NT2/D1 (cell line): Measurements from ENCODE around the gene PRAC2.

Source experiments
- DNase-seq: peaks from one replicate; pipeline ENCODE4 v3.0.0-alpha.2; 2011; ENCODE audit warnings: low read depth, low spot score
- H3K27me3 ChIP-seq: 2 replicates; pipeline ENCODE4 v1.6.0; 2011; ENCODE audit warnings: mild to moderate bottlenecking; ENCODE audit not compliant: insufficient read length, insufficient read depth
- H3K36me3 ChIP-seq: 2 replicates; pipeline ENCODE4 v1.6.1; 2011; ENCODE audit warnings: mild to moderate bottlenecking, low read length, mixed read lengths; ENCODE audit not compliant: insufficient read depth, insufficient read length
- H3K4me1 ChIP-seq: 2 replicates; pipeline ENCODE4 v1.5.1; 2011; ENCODE audit not compliant: insufficient read depth, insufficient read length
- H3K4me3 ChIP-seq: 2 replicates; pipeline ENCODE4 v1.5.1; 2011; ENCODE audit warnings: low read depth; ENCODE audit not compliant: insufficient read length
- H3K9ac ChIP-seq: 2 replicates; pipeline ENCODE4 v1.6.0; 2011; ENCODE audit warnings: low read depth; ENCODE audit not compliant: insufficient read length
- H3K9me3 ChIP-seq: 2 replicates; pipeline ENCODE4 v1.5.1; 2011; ENCODE audit warnings: mild to moderate bottlenecking, low read length; ENCODE audit not compliant: insufficient read depth
- SUZ12 ChIP-seq: IDR thresholded peaks from 2 replicates; pipeline ENCODE4 v1.6.1; 2011; ENCODE audit not compliant: insufficient read length, insufficient read depth; ENCODE audit errors: extremely low read depth
- YY1 ChIP-seq: IDR thresholded peaks from 2 replicates; pipeline ENCODE4 v1.6.1; 2011; ENCODE audit not compliant: insufficient read length, insufficient read depth
- ZNF274 ChIP-seq: IDR thresholded peaks from 2 replicates; pipeline ENCODE4 v1.6.1; 2011; ENCODE audit warnings: mild to moderate bottlenecking, low read depth, low read length

PRAC2 gene

DNA sequence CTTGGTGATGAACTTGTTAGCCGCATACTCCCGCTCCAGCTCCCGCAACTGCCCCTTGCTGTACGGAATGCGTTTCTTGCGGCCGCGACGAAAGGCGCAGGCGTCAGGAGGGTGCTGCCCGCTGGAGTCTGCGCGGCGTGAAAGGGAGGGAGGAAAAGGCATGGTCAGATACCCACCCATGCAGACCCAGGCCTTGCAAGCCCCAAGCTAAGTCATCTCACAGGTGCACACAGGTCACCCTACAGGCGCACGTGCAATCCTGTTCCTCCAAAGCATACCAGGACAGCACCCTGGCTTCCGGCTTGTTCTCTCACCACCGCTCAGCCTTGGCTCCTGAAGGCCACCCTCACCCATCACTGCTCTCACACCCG is 3.9 kb downstream of the PRAC2 start:
- no peak for DNase-seq
- H3K4me1 ChIP-seq, result peaks cover 3% of the 10 kb centered on the region
- TF ChIP-seq YY1 (no peak), ZNF274 (no peak), SUZ12 (no peak)
- H3K9me3 ChIP-seq, result no peaks in the 10 kb centered on the region
- peaks cover 99% of the 10 kb centered on the region for H3K27me3 ChIP-seq
- no peaks in the 10 kb centered on the region for H3K36me3 ChIP-seq
- no peak overlapping the region for H3K9ac ChIP-seq
- H3K4me3 ChIP-seq, result no peak overlapping the region

DNA sequence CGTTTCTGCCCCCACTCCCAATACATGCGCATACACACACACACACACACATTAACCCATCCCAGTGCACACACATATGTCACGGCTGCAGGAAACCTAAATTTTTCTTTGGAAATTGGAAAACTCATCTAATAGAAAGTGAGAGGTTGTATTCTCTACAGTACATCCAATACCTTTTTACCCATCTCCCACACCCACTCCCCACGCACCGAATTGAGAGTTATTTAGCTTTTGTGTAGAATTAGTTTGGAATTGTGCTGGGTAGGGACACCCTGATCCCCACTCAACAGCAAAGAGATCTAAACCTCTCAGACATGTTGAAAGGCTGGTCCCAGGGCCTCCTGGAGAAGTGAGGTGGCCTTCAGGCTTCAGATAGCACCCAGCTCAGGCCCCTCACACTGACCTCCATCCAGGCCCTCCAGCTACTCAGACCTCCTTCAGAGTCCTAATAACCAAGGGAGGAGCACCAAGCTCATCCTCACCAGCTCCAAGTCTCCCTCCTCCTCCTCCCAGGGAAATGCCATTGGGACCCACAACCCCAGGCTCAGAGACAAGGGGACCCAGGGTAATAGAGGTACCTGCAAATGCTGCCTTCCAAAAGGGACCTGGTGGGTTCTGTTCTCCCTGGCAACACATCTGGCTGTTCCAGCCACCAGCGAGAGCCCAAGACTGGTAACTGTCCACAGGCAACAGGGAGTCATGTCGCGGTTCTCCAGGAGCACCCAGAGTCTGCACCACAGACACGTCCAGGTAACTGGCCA is 4.6 kb downstream of the PRAC2 start:
- Histone ChIP-seq H3K4me3 (no peak overlapping the region), H3K9ac (no peak overlapping the region), H3K27me3 (peaks cover 99% of the 10 kb centered on the region), H3K36me3 (no peaks in the 10 kb centered on the region), H3K4me1 (peaks cover under 1% of the 10 kb centered on the region), H3K9me3 (no peaks in the 10 kb centered on the region)
- no peak for TF ChIP-seq YY1
- no peak for DNase-seq

DNA sequence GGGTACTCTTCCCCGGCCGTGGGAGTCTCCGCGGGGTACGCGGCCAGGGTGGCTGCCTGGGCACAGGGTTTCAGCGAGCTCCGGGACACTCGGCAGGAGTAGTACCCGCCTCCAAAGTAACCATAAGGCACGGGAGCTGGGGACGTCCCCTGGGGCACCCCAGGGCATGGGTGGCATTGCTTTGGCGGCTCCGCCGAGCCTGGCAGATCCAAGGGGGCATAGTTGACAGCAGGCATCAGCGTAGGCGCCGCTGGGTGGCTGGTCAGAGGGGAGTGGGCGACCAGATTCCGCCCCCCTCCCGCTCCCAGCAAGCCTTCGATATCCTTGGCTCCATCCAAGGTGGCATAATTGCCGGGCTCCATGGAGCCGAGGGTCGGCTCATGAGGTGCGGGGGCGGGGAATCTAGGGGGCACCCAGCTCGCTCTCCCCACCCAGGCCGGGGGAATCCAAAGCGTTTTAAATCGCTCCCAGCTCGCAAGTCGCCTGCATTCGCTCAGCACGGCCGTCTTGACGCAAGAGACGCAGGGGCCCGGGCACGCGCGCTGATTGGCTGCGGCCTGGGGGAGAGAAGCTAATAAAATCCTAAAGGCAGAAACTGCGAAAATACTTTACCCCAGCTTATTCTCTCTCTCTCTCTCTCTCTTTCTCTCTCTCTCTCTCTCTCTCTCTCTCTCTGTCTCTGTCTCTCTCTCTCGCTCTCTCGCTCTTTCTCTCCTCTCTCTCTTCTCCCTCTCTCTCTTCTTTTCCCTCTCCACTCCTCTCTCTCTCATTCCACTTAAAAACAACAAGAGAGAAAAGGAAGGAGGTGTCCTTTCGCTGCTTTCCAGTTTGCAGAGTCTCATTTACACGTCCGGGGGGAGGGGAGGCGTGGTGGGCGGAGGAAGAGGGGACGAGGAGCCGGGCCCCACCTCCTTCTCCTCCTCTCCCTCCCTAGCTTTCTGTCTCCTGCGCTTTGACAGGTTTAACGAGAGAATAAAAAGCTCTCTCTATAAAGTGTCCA is 5.5 kb downstream of the PRAC2 start, which contains the start of gene HOXB13:
Gene HOXB13 (minus strand): TSS at position 519 of the 1,000 bp plus-strand sequence. CDS start 157 bp downstream, at position 362.
- DNase-seq, result no peak
- H3K9me3 ChIP-seq, result no peaks in the 10 kb centered on the region
- TF ChIP-seq SUZ12 (no peak), YY1 (no peak), ZNF274 (no peak)
- H3K27me3 ChIP-seq, result peaks cover 99% of the 10 kb centered on the region
- peak within 1 kb of the TSS; percentile 41 for H3K4me3 ChIP-seq
- no peaks in the 10 kb centered on the region for H3K36me3 ChIP-seq
- peak within 1 kb of the TSS; percentile 70 for H3K9ac ChIP-seq
- peaks cover 3% of the 10 kb centered on the region for H3K4me1 ChIP-seq

DNA sequence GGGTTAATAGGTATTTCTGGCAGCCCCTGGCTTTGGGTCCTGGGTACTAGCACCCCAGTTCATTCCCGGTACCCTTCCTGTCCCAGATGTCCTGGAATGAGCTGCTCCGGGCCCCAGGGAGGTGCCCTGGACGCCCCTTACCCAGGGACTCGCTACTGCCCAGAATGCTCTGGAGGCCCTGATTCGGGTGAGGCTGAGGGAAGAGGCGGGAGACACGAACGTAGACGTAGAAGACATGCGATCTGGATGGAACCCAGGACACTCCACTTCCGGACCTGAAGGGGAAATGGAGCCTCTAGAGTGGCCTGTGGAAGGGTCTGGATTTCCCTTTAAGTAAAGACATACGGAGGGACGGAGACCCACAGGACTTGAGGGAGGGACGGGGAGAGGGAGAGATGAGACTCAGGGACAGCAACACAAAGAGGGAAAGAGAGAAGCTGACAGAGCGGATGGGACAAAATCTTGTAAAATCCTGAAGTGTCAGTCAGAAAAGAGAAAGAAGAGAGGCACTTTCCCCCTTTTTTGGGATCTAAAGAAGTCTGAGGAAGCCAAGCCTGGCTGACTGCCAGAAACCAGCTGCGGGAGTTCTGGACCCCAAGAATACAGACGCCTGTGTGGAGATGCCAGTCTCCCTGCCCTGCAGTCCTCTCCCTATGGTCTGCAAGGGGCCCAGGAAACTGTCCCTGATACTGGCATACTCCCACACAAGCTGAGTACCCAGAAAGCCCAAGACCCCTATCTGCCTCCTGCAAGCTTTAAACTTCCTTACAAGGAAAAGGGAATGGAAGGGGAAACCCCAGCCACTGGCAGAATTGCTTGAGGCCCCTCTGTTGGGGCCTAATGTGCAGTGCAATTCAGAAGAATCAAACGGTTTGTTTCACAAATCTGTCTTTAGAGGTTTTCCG is 6.6 kb downstream of the PRAC2 start:
- Histone ChIP-seq H3K9me3 (no peaks in the 10 kb centered on the region), H3K9ac (peak overlapping the region; percentile 59), H3K27me3 (peaks cover 99% of the 10 kb centered on the region), H3K4me3 (peak overlapping the region; percentile 41), H3K4me1 (peaks cover 8% of the 10 kb centered on the region), H3K36me3 (no peaks in the 10 kb centered on the region)
- TF ChIP-seq YY1 (no peak), SUZ12 (no peak), ZNF274 (no peak)
- DNase-seq, result no peak

DNA sequence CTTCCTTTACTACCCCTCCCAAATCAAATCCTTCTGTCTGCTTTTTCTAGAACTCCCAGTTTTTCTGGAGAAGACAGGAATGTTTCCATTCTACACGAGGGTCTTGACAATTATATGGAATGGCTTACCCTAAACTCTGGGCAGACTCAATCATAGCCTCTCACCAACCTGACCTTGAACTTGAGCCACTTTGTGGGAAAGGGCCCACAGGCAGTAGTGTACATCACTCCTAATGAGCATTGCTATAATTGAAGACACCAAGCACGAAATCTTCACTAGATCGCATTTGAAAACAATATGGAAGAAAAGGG is 7.2 kb downstream of the PRAC2 start:
- Histone ChIP-seq H3K36me3 (no peaks in the 10 kb centered on the region), H3K4me1 (peaks cover 8% of the 10 kb centered on the region), H3K4me3 (no peak overlapping the region), H3K9me3 (no peaks in the 10 kb centered on the region), H3K9ac (no peak overlapping the region), H3K27me3 (peaks cover 99% of the 10 kb centered on the region)
- no peak for DNase-seq
- TF ChIP-seq YY1, result no peak
- no peak for TF ChIP-seq ZNF274
- no peak for TF ChIP-seq SUZ12

DNA sequence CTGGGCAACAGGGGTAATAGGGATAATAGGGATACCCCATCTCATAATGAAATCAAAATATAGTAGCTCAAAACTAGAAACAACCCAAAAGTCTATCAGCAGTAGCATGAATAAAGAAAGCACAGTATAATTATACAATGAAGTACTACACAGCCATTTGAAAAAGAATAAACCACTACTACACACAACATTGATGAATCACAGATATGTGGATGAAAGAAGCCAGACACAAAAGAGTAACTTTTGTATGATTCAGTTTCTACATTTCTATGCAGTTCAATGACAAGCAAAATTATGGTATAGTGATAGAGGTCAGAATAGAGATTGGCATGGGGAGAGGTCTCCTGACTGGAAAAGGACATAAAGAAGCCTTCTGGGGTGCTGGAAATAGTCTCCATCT is 8.4 kb downstream of the PRAC2 start:
- peaks cover 8% of the 10 kb centered on the region for H3K4me1 ChIP-seq
- H3K27me3 ChIP-seq, result peaks cover 99% of the 10 kb centered on the region
- 0 out of 2 replicates have a peak, but pooled peaks cover 4% of the 10 kb centered on the region for H3K9me3 ChIP-seq
- no peak overlapping the region for H3K4me3 ChIP-seq
- H3K9ac ChIP-seq, result no peak overlapping the region
- DNase-seq, result no peak
- no peaks in the 10 kb centered on the region for H3K36me3 ChIP-seq
- no peak for TF ChIP-seq YY1
- TF ChIP-seq SUZ12, result no peak
